HG03139 (cell line): ENCODE results near the gene MAP2K1.
"Not testable (repeated sequence)": the region's sequence is repeated elsewhere in the genome, so short reads cannot be mapped to it uniquely, and the experiment has no call there.

Experiments
- ATAC-seq: cut with Tn5 transposase; IDR thresholded peaks from one replicate; pipeline ENCODE4 v1.9.1; 2021; ENCODE audit not compliant: unreplicated experiment

The MAP2K1 gene

GRCh38 chr15:66503041-66503648, 116.4 kb downstream of the MAP2K1 start:
- not testable (repeated sequence) for ATAC-seq

DNA sequence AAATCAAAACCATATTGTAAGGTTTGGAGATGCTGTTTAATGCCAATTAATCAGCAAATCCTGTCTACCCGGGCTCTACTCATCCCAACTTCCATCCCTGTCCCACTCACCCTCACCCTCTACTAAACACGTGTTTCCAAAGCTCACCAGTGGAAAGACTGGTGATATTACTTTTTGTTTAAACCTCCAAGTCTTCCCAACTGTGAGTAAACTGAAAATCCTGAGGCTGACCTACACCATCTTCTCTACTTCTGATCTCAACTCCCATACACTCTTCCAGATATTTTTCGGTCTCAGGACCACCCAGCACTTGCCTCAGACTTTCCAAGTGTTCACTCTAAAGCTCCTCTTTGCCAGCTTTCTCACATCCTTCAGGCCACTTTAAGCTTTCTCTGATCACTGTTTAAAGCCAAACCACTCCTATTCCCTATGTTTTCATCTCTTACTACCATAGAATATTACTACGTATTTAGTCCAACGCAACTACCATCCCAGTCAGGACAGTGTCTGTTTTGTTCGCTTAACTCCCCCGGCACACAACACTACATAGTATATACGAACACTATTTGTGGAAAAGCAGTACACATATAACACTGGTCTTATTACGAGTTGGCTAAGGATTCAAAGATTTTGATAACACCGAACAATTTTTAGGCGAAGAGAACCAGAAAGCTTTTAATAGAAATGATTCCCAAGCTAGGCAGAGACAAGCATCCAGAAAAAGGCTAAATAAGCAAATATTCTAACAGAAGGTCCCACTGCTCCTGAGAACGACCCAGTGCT, 117.3 kb downstream of the MAP2K1 start:
- no peak for ATAC-seq

DNA sequence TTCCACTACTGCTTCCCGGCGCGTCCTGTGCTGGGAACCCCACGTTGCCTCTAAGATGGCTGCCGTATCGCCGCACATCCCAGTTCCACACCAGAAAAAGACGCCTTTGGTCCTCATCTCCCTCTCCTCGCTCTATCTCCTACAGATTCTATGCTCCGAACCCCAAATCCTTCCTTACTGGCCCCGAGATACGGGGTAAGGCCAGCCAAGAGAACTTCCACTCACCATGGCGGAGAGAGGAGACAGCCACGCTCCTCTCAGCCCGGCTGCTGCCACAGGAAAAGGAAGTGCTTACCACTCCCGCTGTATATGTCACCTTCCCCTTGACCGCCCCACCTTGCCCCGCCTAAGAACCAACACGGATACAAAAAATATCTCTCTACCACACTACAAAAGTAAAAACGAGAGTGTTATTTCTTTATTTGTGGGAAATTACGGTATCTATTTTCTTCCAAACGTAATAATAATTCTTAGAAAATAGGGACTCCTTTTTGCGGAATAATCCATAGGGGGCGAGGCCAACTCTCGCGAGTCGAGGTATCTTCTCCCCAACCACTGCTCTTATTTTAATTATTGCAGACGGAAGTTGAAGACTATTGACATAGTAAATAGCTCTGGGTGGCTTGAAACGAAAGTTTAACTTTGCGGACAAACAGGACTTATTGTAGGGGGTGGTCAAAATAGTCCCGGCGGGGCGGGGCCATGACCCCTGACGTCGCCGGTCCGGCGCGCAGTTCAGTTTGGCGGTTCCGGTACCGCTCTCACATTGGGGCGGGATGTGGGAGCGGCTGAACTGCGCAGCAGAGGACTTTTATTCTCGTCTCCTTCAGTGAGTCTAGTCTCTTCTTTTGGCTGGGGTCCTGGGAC, 118.1 kb downstream of the MAP2K1 start, which contains the start of the genes RPL4 and ZWILCH:
RPL4 (minus strand) TSS at position 293 of the 867 bp plus-strand sequence; CDS start at position 228, 65 bp downstream.
ZWILCH (plus strand) TSS at position 764 of the 867 bp plus-strand sequence; CDS start at position 777, 13 bp downstream.
- peak; percentile 67 for ATAC-seq

- peak; percentile 5 for ATAC-seq
Observed at GRCh38 chr15:66505430-66505811, 118.7 kb downstream of the MAP2K1 start.

GRCh38 chr15:66505818-66506217, 119.1 kb downstream of the MAP2K1 start:
- no peak for ATAC-seq

- ATAC-seq, result no peak
Observed at GRCh38 chr15:66508293-66508883, 121.7 kb downstream of the MAP2K1 start.

DNA sequence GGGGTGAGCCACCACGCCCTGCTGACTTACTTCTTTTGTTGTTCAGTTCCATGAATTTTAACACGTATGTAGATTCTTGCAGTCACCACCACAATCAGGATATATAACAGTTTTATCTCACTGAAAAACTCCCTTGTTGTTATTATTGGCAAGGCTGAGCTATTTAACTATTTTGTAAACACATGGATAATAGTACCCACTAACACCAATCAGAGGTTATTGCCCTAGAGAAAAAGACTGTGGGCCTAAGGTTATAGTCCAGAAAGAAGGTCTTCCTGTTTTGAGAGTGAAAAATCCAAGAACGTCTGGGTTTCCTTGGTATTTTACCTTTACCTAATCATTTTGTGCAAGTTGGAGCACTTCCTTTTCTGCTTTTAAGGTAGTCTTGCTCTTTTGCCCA, 127.9 kb downstream of the MAP2K1 start:
- no peak for ATAC-seq

GRCh38 chr15:66515901-66516322, 129.2 kb downstream of the MAP2K1 start:
- no peak for ATAC-seq

- no peak for ATAC-seq
Observed at GRCh38 chr15:66523926-66524325, 137.2 kb downstream of the MAP2K1 start.

- ATAC-seq, result no peak
Observed at GRCh38 chr15:66524838-66525237, 138.1 kb downstream of the MAP2K1 start.

DNA sequence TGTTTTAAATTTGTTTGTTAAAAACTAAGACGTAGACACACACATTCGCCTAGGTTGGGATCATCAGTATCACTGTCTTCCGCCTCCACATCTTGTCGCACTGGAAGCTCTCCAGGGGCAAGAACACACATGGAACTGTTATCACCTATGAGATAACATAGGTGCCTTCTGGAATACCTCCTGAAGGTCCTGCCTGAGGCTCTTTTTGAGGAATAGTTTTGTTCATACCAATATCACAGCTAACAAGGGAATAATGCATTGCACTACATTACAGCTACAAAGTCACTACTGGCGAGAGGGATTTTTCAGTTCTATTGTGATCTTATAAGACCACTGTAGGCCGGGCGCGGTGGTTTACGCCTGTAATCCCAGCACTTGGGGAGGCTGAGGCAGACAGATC, 148.3 kb downstream of the MAP2K1 start:
- no peak for ATAC-seq
